Uterus (tissue), 4 donors: ENCODE data around the gene TMEM80. TPM values are rescaled to one million over a fixed set of nuclear protein-coding genes. Genes with fewer than 3 reads are reported as not detected.
A peak's percentile ranks its signal among the peaks of the same experiment; 100 is the strongest.

Source experiments
- DNase-seq, 2 donors: peaks; one replicate each; pipeline ENCODE4 v3.0.0-alpha.2; 2019 to 2020
- H3K27ac ChIP-seq, 2 donors: fragments of 200-600 bp; sonication (generic); 1 replicate in 1 of 2; 2 replicates in 1 of 2; pipeline ENCODE4 v1.5.1; 2016 to 2018
- H3K27me3 ChIP-seq, 2 donors: fragments of 200-600 bp; sonication (generic); one replicate each; pipeline ENCODE4 v1.5.1; 2018 to 2019; ENCODE audit warnings: control low read depth in 1 of 2
- H3K36me3 ChIP-seq, 2 donors: fragments of 200-600 bp; sonication (generic); one replicate each; pipeline ENCODE4 v1.5.1; 2019; ENCODE audit warnings: control low read depth in 1 of 2
- H3K4me1 ChIP-seq, 2 donors: fragments of 200-600 bp; sonication (generic); one replicate each; pipeline ENCODE4 v1.5.1; 2018 to 2019; ENCODE audit warnings: control low read depth in 1 of 2
- H3K4me3 ChIP-seq, 2 donors: fragments of 200-600 bp; sonication (generic); 1 replicate in 1 of 2; 2 replicates in 1 of 2; pipeline ENCODE4 v1.5.1; 2018 to 2019; ENCODE audit warnings: mild to moderate bottlenecking in 1 of 2
- H3K9me3 ChIP-seq, 2 donors: fragments of 200-600 bp; sonication (generic); one replicate each; pipeline ENCODE4 v1.5.1; 2019; ENCODE audit warnings: control low read depth in 1 of 2
- CTCF ChIP-seq, 4 experiments: fragments of 200-600 bp in 2 of 4; fragments of 450-650 bp in 2 of 4; sonication (generic) in 2 of 4; IDR thresholded peaks; one replicate each; pipeline ENCODE4 v1.5.1; 2016 to 2019; ENCODE audit warnings: antibody characterized with exemption in 4 of 4, mild to moderate bottlenecking in 2 of 4, moderate library complexity in 1 of 4
- POLR2A ChIP-seq, 2 donors: fragments of 450-650 bp; IDR thresholded peaks; one replicate each; pipeline ENCODE4 v1.6.1; 2016; ENCODE audit warnings: antibody characterized with exemption in 2 of 2, mild to moderate bottlenecking in 1 of 2, moderate library complexity in 1 of 2
- intact Hi-C: fragments of 100-400 bp; cut with DNase I; formaldehyde crosslinking; loops from one replicate; pipeline ENCODE4 v1.15.1; 2023; ENCODE audit warnings: low total_unique reads
- total RNA-seq, 4 donors: library from RNA; depleted of rRNA in 3 of 4; stranded (reverse); fragments of >200 nt in 3 of 4; gene quantifications; one replicate each; pipeline versions ENCODE4 v1.1.0 to v1.2.4, GENCODE V29; 2014 to 2023
- donor health status: DM: yes; HTN: yes; CAD: no.

The TMEM80 gene
- total RNA-seq, 4 donors from 2014 or later = 2.6 to 35.3 (median 8.1) TPM

- H3K27me3 ChIP-seq = no peaks in the 10 kb centered on the region
- no peaks in the 10 kb centered on the region for H3K9me3 ChIP-seq
- H3K4me3 ChIP-seq = peak within 1 kb of the TSS; percentile 29 to 54
- TF ChIP-seq POLR2A (IDR thresholded peaks at IDR 0.05) = no peak
- no peak for TF ChIP-seq CTCF (IDR thresholded peaks at IDR 0.05)
- H3K27ac ChIP-seq = peak within 1 kb of the TSS; percentile 73 to 78
- intact Hi-C loops = no loop called here
- DNase-seq = no peak
- no peaks in the 10 kb centered on the region for H3K36me3 ChIP-seq
- peaks cover 0 to 4% of the 10 kb centered on the region in 2 donors for H3K4me1 ChIP-seq
Observed at GRCh38 chr11:705646-706438, 10.2 kb downstream of the TMEM80 start, which contains the start of gene EPS8L2. EPS8L2 (plus strand) TSS chr11:706231; CDS start chr11:709408, 3,177 bp downstream.

GRCh38 chr11:706439-706956, 10.9 kb downstream of the TMEM80 start:
- intact Hi-C loops = no loop called here

GRCh38 chr11:706957-707816, 11.6 kb downstream of the TMEM80 start:
- Histone ChIP-seq H3K4me3 (peak overlapping the region; percentile 29 to 54), H3K36me3 (no peaks in the 10 kb centered on the region), H3K9me3 (no peaks in the 10 kb centered on the region), H3K4me1 (peaks cover 0 to 4% of the 10 kb centered on the region in 2 donors), H3K27ac (peak overlapping the region; percentile 73 to 78), H3K27me3 (no peaks in the 10 kb centered on the region)
- no peak for TF ChIP-seq POLR2A (IDR thresholded peaks at IDR 0.05)
- TF ChIP-seq CTCF (IDR thresholded peaks at IDR 0.05) = no peak
- no peak for DNase-seq
- intact Hi-C loops = no loop called here

More at GRCh38 chr11:706439-706956, 10.9 kb downstream of the TMEM80 start:
- Histone ChIP-seq H3K27ac (peak overlapping the region; percentile 73 to 78), H3K4me3 (peak overlapping the region; percentile 29 to 54), H3K27me3 (no peaks in the 10 kb centered on the region), H3K9me3 (no peaks in the 10 kb centered on the region), H3K4me1 (peaks cover 0 to 4% of the 10 kb centered on the region in 2 donors), H3K36me3 (no peaks in the 10 kb centered on the region)
- DNase-seq = no peak
- TF ChIP-seq CTCF (IDR thresholded peaks at IDR 0.05) (no peak), POLR2A (IDR thresholded peaks at IDR 0.05) (peak in 1 of 2 donors; percentile 11)

GRCh38 chr11:707817-708420, 12.3 kb downstream of the TMEM80 start:
- H3K36me3 ChIP-seq = no peaks in the 10 kb centered on the region
- no peak for TF ChIP-seq CTCF (IDR thresholded peaks at IDR 0.05)
- no peak for TF ChIP-seq POLR2A (IDR thresholded peaks at IDR 0.05)
- H3K4me1 ChIP-seq = peaks cover 0 to 4% of the 10 kb centered on the region in 2 donors
- intact Hi-C loops = no loop called here
- DNase-seq = no peak
- H3K27ac ChIP-seq = no peak overlapping the region
- no peaks in the 10 kb centered on the region for H3K9me3 ChIP-seq
- no peaks in the 10 kb centered on the region for H3K27me3 ChIP-seq
- H3K4me3 ChIP-seq = no peak overlapping the region
